IMR-90 (cell line): ENCODE results near the gene GHR. TPM values are rescaled to one million over a fixed set of nuclear protein-coding genes. Genes with fewer than 3 reads are reported as not detected.

Source experiments
- ATAC-seq: fragments of 200-7000 bp; cut with Tn5 transposase; 2 replicates; pipeline ENCODE4 v1.9.1; 2020; ENCODE audit warnings: low read depth, mild to moderate bottlenecking, moderate library complexity
- BruUV-seq: library from RNA; stranded (reverse); fragments of 400-500 nt; replicated peaks from 2 replicates; lab custom pipeline; 2021; lab: Mats Ljungman, UMichigan
- CTCF ChIA-PET: fragments of 300-600 bp; formaldehyde crosslinking; extraction: SDS; loops from one replicate; lab custom pipeline; 2021; ENCODE audit warnings: antibody characterized with exemption; lab: Yijun Ruan, JAX
- POLR2A ChIA-PET: fragments of 300-600 bp; sonication (Branson Sonifier 250); formaldehyde crosslinking; loops from one replicate; lab custom pipeline; 2022; ENCODE audit warnings: antibody characterized with exemption; ENCODE audit not compliant: unreplicated experiment; lab: Charles Lee
- DNase-seq: peaks from one replicate; pipeline ENCODE4 v3.0.0; 2013
- H2AFZ ChIP-seq: replicated peaks from 2 replicates; pipeline ENCODE3; 2013; ENCODE audit warnings: low read length, mild to moderate bottlenecking; ENCODE audit not compliant: poor library complexity
- H2AK5ac ChIP-seq: 2 replicates; pipeline ENCODE4 v1.6.1; 2013; ENCODE audit warnings: low read depth, low read length, inconsistent platforms
- H2AK9ac ChIP-seq: replicated peaks from 2 replicates; pipeline ENCODE3; 2013; ENCODE audit warnings: mild to moderate bottlenecking, low read depth, low read length, moderate library complexity; ENCODE audit not compliant: poor library complexity
- H2BK120ac ChIP-seq: 2 replicates; pipeline ENCODE4 v1.6.1; 2013; ENCODE audit warnings: low read depth, low read length, inconsistent platforms
- H2BK15ac ChIP-seq: 3 replicates; pipeline ENCODE4 v1.6.1; 2013; ENCODE audit warnings: low read depth, low read length, inconsistent platforms
- H2BK20ac ChIP-seq: 2 replicates; pipeline ENCODE4 v1.6.1; 2013; ENCODE audit warnings: low read depth, mild to moderate bottlenecking, inconsistent platforms, low read length, moderate library complexity
- H2BK5ac ChIP-seq: 2 replicates; pipeline ENCODE4 v1.6.1; 2013; ENCODE audit warnings: mild to moderate bottlenecking, low read depth, low read length, inconsistent platforms; ENCODE audit not compliant: poor library complexity, severe bottlenecking
- H3K14ac ChIP-seq: replicated peaks from 2 replicates; pipeline ENCODE4 v1.6.1; 2013; ENCODE audit warnings: low read depth, low read length, inconsistent platforms
- H3K18ac ChIP-seq: 2 replicates; pipeline ENCODE4 v1.6.1; 2013; ENCODE audit warnings: low read depth, low read length, control low read depth
- H3K23ac ChIP-seq: 2 replicates; pipeline ENCODE4 v1.6.1; 2013; ENCODE audit warnings: low read depth, low read length, inconsistent platforms
- H3K27ac ChIP-seq: 2 replicates; pipeline ENCODE4 v1.5.1; 2013; ENCODE audit warnings: mild to moderate bottlenecking, control low read depth, low read length; ENCODE audit not compliant: insufficient read depth
- H3K27me3 ChIP-seq: 2 replicates; pipeline ENCODE4 v1.6.1; 2013; ENCODE audit warnings: low read length; ENCODE audit not compliant: control insufficient read depth, insufficient read depth
- H3K36me3 ChIP-seq: 2 replicates; pipeline ENCODE4 v1.6.1; 2013; ENCODE audit warnings: low read length, mixed read lengths; ENCODE audit not compliant: control insufficient read depth, insufficient read depth
- H3K4ac ChIP-seq: 2 replicates; pipeline ENCODE4 v1.6.1; 2013; ENCODE audit warnings: low read depth, low read length, inconsistent platforms
- H3K4me1 ChIP-seq: 2 replicates; pipeline ENCODE4 v1.6.1; 2013; ENCODE audit warnings: low read length, mixed read lengths; ENCODE audit not compliant: control insufficient read depth, insufficient read depth
- H3K4me2 ChIP-seq: 2 replicates; pipeline ENCODE4 v1.6.1; 2013; ENCODE audit warnings: low read depth, mild to moderate bottlenecking, control low read depth, low read length, moderate library complexity
- H3K4me3 ChIP-seq: 2 replicates; pipeline ENCODE4 v1.5.1; 2013; ENCODE audit warnings: low read depth, mild to moderate bottlenecking, control low read depth, low read length, moderate library complexity; ENCODE audit not compliant: insufficient read depth
- H3K56ac ChIP-seq: 2 replicates; pipeline ENCODE4 v1.6.1; 2013; ENCODE audit warnings: low read length, inconsistent platforms; ENCODE audit not compliant: insufficient read depth; ENCODE audit errors: extremely low read depth
- H3K79me1 ChIP-seq, 2 experiments: 2 replicates each; pipeline ENCODE4 v1.6.1; 2013; ENCODE audit warnings: low read length in 2 of 2, inconsistent platforms in 1 of 2, low read depth in 1 of 2
- H3K9ac ChIP-seq: 2 replicates; pipeline ENCODE4 v1.6.1; 2013; ENCODE audit warnings: low read depth, low read length, control low read depth
- H3K9me1 ChIP-seq: 2 replicates; pipeline ENCODE4 v1.6.1; 2013; ENCODE audit warnings: low read length, inconsistent platforms; ENCODE audit not compliant: insufficient read depth
- H3K9me3 ChIP-seq: 2 replicates; pipeline ENCODE4 v1.6.1; 2013; ENCODE audit warnings: low read length; ENCODE audit not compliant: control insufficient read depth, insufficient read depth
- H4K20me1 ChIP-seq: 2 replicates; pipeline ENCODE4 v1.6.1; 2013; ENCODE audit warnings: low read length, inconsistent platforms; ENCODE audit not compliant: insufficient read depth
- H4K5ac ChIP-seq: 2 replicates; pipeline ENCODE4 v1.6.1; 2013; ENCODE audit warnings: mild to moderate bottlenecking, low read depth, low read length, control low read depth
- H4K8ac ChIP-seq, 2 experiments: 2 replicates each; pipeline ENCODE4 v1.6.1; 2013; ENCODE audit warnings: low read depth in 2 of 2, low read length in 2 of 2, control low read depth in 1 of 2, inconsistent platforms in 1 of 2
- H4K91ac ChIP-seq: 2 replicates; pipeline ENCODE4 v1.6.1; 2013; ENCODE audit warnings: low read depth, low read length, inconsistent platforms; ENCODE audit not compliant: insufficient read depth
- BHLHE40 ChIP-seq: fragments of 150-350 bp; IDR thresholded peaks from 2 replicates; pipeline ENCODE4 v1.6.1; 2016; ENCODE audit warnings: mild to moderate bottlenecking, low read depth, low read length
- CHD1 ChIP-seq: IDR thresholded peaks from 2 replicates; pipeline ENCODE4 v1.6.1; 2012; ENCODE audit warnings: low read depth, low read length, improper control_type of control experiment
- CTCF ChIP-seq: conservative IDR thresholded peaks from 2 replicates; pipeline ENCODE4 v1.5.1; 2012; ENCODE audit warnings: mild to moderate bottlenecking, low read depth, low read length, improper control_type of control experiment
- MAZ ChIP-seq: IDR thresholded peaks from 2 replicates; pipeline ENCODE4 v1.6.1; 2012; ENCODE audit warnings: low read depth, mild to moderate bottlenecking, low read length, improper control_type of control experiment, moderate library complexity, borderline replicate concordance
- NFE2L2 ChIP-seq: fragments of 150-350 bp; IDR thresholded peaks from 2 replicates; pipeline ENCODE4 v1.6.1; 2016; ENCODE audit warnings: low read depth, mild to moderate bottlenecking, low read length
- RAD21 ChIP-seq: IDR thresholded peaks from 2 replicates; pipeline ENCODE4 v1.6.1; 2012; ENCODE audit warnings: low read length, improper control_type of control experiment
- RFX5 ChIP-seq: IDR thresholded peaks from 2 replicates; pipeline ENCODE4 v1.8.0; 2012; ENCODE audit warnings: low read depth, mild to moderate bottlenecking, low read length, moderate library complexity
- WGBS, 2 experiments: methylation state at CpG; one replicate each; pipeline versions ENCODE4 v1.1.5 to v1.1.7; 2013; ENCODE audit warnings: missing lambda C conversion rate in 2 of 2; ENCODE audit not compliant: insufficient read length in 1 of 2; ENCODE audit errors: extremely low coverage in 2 of 2; 5-methylcytosine and 5-hydroxymethylcytosine counted together
- dilution Hi-C: fragments of 300-500 bp; cut with HindIII; formaldehyde crosslinking; loops from one replicate; pipeline ENCODE4 v1.14.3; 2018; ENCODE audit warnings: low sequenced_read_pairs; ENCODE audit not compliant: unreplicated experiment
- in situ Hi-C: fragments of 300-500 bp; cut with MboI; formaldehyde crosslinking; loops from 3 replicates; pipeline ENCODE4 v1.14.3; 2019; ENCODE audit warnings: low sequenced_read_pairs, inconsistent platforms, mixed read lengths
- intact Hi-C: fragments of 100-400 bp; cut with micrococcal nuclease; formaldehyde crosslinking; loops from 2 replicates; pipeline ENCODE4 v1.10.0; 2022
- polyA plus RNA-seq, 3 experiments: library from polyadenylated mRNA; depleted of rRNA; stranded (reverse); fragments of >200 nt; gene quantifications; 2 replicates each; pipeline ENCODE4 v1.2.3, GENCODE V29; 2012; ENCODE audit warnings: low replicate concordance in 1 of 3
- total RNA-seq: library from RNA; depleted of rRNA; stranded (reverse); fragments of >200 nt; gene quantifications from 2 replicates; pipeline ENCODE4 v1.2.3, GENCODE V29; 2012

Gene GHR
- total and polyA plus RNA-seq, 2 of the 4 experiments (the other 2 are of a cell fraction), result 0.36 to 1.1 TPM

GRCh38 chr5:42531611-42532010, 108.4 kb downstream of the GHR start:
- Histone ChIP-seq H2BK120ac (no peak overlapping the region), H2BK20ac (no peak overlapping the region), H3K4me2 (no peak overlapping the region), H2AK5ac (no peak overlapping the region), H2BK5ac (no peak overlapping the region), H4K8ac (no peak overlapping the region), H3K79me1 (no peaks in the 10 kb centered on the region), H3K4ac (no peak overlapping the region), H4K5ac (no peak overlapping the region), H3K14ac (no peak overlapping the region), H4K91ac (no peak overlapping the region), H3K23ac (no peak overlapping the region), H3K36me3 (no peaks in the 10 kb centered on the region), H3K4me1 (no peaks in the 10 kb centered on the region), H2AK9ac (no peak overlapping the region), H3K56ac (no peak overlapping the region), H3K27me3 (no peaks in the 10 kb centered on the region), H3K4me3 (no peak overlapping the region), H3K18ac (no peak overlapping the region), H4K20me1 (no peaks in the 10 kb centered on the region), H3K27ac (no peak overlapping the region), H2AFZ (no peak overlapping the region), H2BK15ac (no peak overlapping the region), H3K9me1 (no peaks in the 10 kb centered on the region), H3K9me3 (no peaks in the 10 kb centered on the region), H3K9ac (no peak overlapping the region)
- ATAC-seq, result no peak
- intact Hi-C loops, result no loop called here
- ChIA-PET POLR2A (no interaction called here), CTCF (interaction anchor here (0.6 kb wide), 1 partner anchor 307 kb away, joined by 3 read pairs; no protein-coding TSS in a partner anchor)
- TF ChIP-seq NFE2L2, result no peak
- no peak for TF ChIP-seq CHD1
- TF ChIP-seq BHLHE40, result no peak
- no peak for TF ChIP-seq MAZ
- no peak for TF ChIP-seq RAD21
- no peak for TF ChIP-seq RFX5
- no peak for TF ChIP-seq CTCF
- WGBS, 2 experiments, result no CpG with 5 or more reads among the region's 2 CpGs
- dilution Hi-C loops, result no loop called here
- in situ Hi-C loops, result no loop called here
- no TSS peak for BruUV-seq
- DNase-seq, result no peak
